AG10803 (cell line): Measurements from ENCODE around the gene TRIM24.

Experiments
- DNase-seq: peaks from one replicate; pipeline ENCODE4 v3.0.0; 2010; ENCODE audit warnings: low read depth
- H3K4me3 ChIP-seq: 2 replicates; pipeline ENCODE4 v1.5.1; 2011; ENCODE audit warnings: mild to moderate bottlenecking, low read length, control low read depth
- CTCF ChIP-seq: conservative IDR thresholded peaks from 2 replicates; pipeline ENCODE4 v1.5.1; 2011; ENCODE audit warnings: mild to moderate bottlenecking, low read length, control low read depth, inconsistent platforms

Gene TRIM24

GRCh38 chr7:138553805-138554204 lies 93.7 kb downstream of the TRIM24 start:
- TF ChIP-seq CTCF = no peak
- no peak overlapping the region for H3K4me3 ChIP-seq
- DNase-seq = no peak

- no peak for TF ChIP-seq CTCF
- no peak overlapping the region for H3K4me3 ChIP-seq
Observed at GRCh38 chr7:138554674-138555073, 94.6 kb downstream of the TRIM24 start.

GRCh38 chr7:138555684-138556083 lies 95.6 kb downstream of the TRIM24 start:
- H3K4me3 ChIP-seq = no peak overlapping the region
- DNase-seq = no peak
- TF ChIP-seq CTCF = no peak

More at GRCh38 chr7:138554674-138555073, 94.6 kb downstream of the TRIM24 start:
- DNase-seq = no peak

- DNase-seq = no peak
- TF ChIP-seq CTCF = no peak
- H3K4me3 ChIP-seq = no peak overlapping the region
Observed at GRCh38 chr7:138556771-138557484, 96.9 kb downstream of the TRIM24 start.

GRCh38 chr7:138559448-138559847 lies 99.4 kb downstream of the TRIM24 start:
- no peak for TF ChIP-seq CTCF

GRCh38 chr7:138563808-138564207 lies 103.7 kb downstream of the TRIM24 start:
- no peak overlapping the region for H3K4me3 ChIP-seq
- TF ChIP-seq CTCF = no peak
- no peak for DNase-seq

More at GRCh38 chr7:138559448-138559847, 99.4 kb downstream of the TRIM24 start:
- DNase-seq = no peak
- H3K4me3 ChIP-seq = no peak overlapping the region

- DNase-seq = no peak
- no peak for TF ChIP-seq CTCF
- no peak overlapping the region for H3K4me3 ChIP-seq
Observed at GRCh38 chr7:138564365-138564764, 104.3 kb downstream of the TRIM24 start.
